ENCODE results near the gene EREG.

Gene EREG

DNA sequence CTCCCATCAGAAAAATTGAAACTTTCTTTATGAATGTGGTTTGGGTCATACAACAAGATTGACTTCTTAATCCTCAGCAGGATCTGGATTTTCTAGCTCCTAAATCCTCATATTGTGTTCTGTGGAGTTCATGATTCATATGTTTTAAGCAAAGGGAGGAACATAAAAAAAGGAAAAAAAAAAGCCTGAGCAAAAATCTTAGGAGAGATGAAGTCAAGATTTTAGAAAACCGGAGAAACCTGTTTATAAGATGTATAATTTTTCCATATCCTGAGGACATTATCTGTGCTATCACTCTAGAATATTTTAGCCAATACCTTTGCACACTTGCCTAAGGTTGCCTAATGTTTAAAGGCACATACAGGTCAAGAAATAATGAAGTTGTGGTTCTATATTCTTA lies 7.0 kb upstream of the EREG start:
- no peak for DNase-seq (ENCODE audit: low read depth)
- no peak for TF ChIP-seq MYC (IDR thresholded peaks at IDR 0.05; ENCODE audit: low read depth, low read length)
- no peak for TF ChIP-seq POLR2A (IDR thresholded peaks at IDR 0.05; ENCODE audit: extremely low read depth, insufficient read length)
- TF ChIP-seq, protein P1, sequence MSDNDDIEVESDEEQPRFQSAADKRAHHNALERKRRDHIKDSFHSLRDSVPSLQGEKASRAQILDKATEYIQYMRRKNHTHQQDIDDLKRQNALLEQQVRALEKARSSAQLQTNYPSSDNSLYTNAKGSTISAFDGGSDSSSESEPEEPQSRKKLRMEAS (IDR thresholded peaks at IDR 0.05; ENCODE audit: low read depth, low read length) = no peak
- TF ChIP-seq, protein P2, sequence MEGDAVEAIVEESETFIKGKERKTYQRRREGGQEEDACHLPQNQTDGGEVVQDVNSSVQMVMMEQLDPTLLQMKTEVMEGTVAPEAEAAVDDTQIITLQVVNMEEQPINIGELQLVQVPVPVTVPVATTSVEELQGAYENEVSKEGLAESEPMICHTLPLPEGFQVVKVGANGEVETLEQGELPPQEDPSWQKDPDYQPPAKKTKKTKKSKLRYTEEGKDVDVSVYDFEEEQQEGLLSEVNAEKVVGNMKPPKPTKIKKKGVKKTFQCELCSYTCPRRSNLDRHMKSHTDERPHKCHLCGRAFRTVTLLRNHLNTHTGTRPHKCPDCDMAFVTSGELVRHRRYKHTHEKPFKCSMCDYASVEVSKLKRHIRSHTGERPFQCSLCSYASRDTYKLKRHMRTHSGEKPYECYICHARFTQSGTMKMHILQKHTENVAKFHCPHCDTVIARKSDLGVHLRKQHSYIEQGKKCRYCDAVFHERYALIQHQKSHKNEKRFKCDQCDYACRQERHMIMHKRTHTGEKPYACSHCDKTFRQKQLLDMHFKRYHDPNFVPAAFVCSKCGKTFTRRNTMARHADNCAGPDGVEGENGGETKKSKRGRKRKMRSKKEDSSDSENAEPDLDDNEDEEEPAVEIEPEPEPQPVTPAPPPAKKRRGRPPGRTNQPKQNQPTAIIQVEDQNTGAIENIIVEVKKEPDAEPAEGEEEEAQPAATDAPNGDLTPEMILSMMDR (IDR thresholded peaks at IDR 0.05; ENCODE audit: low read depth, low read length) = no peak
- H3K4me3 ChIP-seq (ENCODE audit: low read depth, low read length) = no peak overlapping the region

DNA sequence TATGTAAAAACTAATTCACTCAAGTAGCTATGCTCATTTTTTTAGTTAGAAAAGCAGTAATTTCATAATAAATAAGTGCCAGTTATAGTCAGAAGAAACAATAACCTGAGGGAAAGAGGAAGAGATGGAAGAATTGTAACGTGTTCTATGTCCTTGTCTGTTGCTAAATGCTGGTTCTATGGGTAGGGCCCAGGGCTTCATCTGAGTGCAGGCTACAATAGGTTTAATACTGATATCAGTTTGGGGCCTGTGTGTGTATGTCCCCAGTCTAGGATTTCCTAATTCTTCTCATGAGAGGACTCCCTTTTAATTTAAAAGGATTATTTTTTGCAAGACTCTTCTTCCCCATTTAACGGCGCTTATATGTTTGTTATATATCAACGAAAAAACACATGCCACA lies 3.3 kb upstream of the EREG start:
- no peak overlapping the region for H3K4me3 ChIP-seq (ENCODE audit: low read depth, low read length)
- TF ChIP-seq, protein P1 (IDR thresholded peaks at IDR 0.05; ENCODE audit: low read depth, low read length) = no peak
- TF ChIP-seq, protein P2 (IDR thresholded peaks at IDR 0.05; ENCODE audit: low read depth, low read length) = no peak
- TF ChIP-seq MYC (IDR thresholded peaks at IDR 0.05; ENCODE audit: low read depth, low read length) (no peak), POLR2A (IDR thresholded peaks at IDR 0.05; ENCODE audit: extremely low read depth, insufficient read length) (no peak)
- no peak for DNase-seq (ENCODE audit: low read depth)

DNA sequence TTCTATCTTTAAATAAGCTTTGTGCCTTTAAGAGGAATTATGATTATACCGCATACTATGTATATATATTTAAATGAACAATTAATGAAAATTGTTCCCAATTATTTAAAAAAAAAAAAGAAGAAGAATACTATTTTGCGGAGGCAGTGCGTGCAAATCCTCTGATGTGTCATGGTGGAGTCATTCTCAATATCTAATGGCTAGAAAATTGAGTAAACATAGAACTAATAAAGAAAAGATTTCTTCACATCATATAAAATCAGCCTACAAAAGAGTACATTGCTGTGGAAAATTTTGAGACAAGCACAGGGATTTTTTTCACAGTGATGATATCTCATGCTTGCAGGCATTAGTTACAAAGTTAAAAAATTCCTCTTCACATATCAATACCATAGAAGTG lies 2.6 kb upstream of the EREG start:
- no peak for DNase-seq (ENCODE audit: low read depth)
- no peak overlapping the region for H3K4me3 ChIP-seq (ENCODE audit: low read depth, low read length)
- TF ChIP-seq, protein P1 (IDR thresholded peaks at IDR 0.05; ENCODE audit: low read depth, low read length) = no peak
- TF ChIP-seq, protein P2 (IDR thresholded peaks at IDR 0.05; ENCODE audit: low read depth, low read length) = no peak
- TF ChIP-seq MYC (IDR thresholded peaks at IDR 0.05; ENCODE audit: low read depth, low read length) = no peak
- no peak for TF ChIP-seq POLR2A (IDR thresholded peaks at IDR 0.05; ENCODE audit: extremely low read depth, insufficient read length)

- no peak for TF ChIP-seq POLR2A (IDR thresholded peaks at IDR 0.05; ENCODE audit: extremely low read depth, insufficient read length)
- TF ChIP-seq MYC (IDR thresholded peaks at IDR 0.05; ENCODE audit: low read depth, low read length) = no peak
- TF ChIP-seq, protein P2 (IDR thresholded peaks at IDR 0.05; ENCODE audit: low read depth, low read length) = no peak
- no peak for DNase-seq (ENCODE audit: low read depth)
- no peak overlapping the region for H3K4me3 ChIP-seq (ENCODE audit: low read depth, low read length)
Measured at GRCh38 chr4:74364256-74364651, 691 bp upstream of the EREG start.

DNA sequence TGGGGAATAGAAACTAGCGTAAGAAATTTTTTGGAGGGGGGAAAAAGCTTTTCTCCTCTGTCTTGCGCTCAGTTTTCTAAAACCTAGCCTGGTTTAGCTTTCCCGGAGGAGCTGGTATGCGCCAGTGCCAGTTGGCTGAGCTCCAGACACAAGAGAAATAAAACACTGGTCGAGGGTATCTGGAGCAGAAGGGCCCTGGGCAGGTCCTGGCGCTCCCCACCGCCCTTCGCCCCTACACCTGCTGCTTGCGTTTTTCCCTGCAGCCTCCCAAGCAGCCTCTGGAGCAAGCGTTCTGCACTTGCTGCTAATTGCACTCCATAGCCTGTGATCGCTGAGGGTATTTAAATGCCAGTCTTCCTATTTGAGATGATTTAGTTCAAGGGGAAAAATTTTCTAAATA lies 816 bp downstream of the EREG start:
- no peak for DNase-seq (ENCODE audit: low read depth)
- no peak overlapping the region for H3K4me3 ChIP-seq (ENCODE audit: low read depth, low read length)
- no peak for TF ChIP-seq MYC (IDR thresholded peaks at IDR 0.05; ENCODE audit: low read depth, low read length)

GRCh38 chr4:74366367-74366911 lies 1.5 kb downstream of the EREG start:
- DNase-seq (ENCODE audit: low read depth) = no peak
- no peak overlapping the region for H3K4me3 ChIP-seq (ENCODE audit: low read depth, low read length)
- no peak for TF ChIP-seq POLR2A (IDR thresholded peaks at IDR 0.05; ENCODE audit: extremely low read depth, insufficient read length)
- no peak for TF ChIP-seq MYC (IDR thresholded peaks at IDR 0.05; ENCODE audit: low read depth, low read length)
- TF ChIP-seq, protein P2 (IDR thresholded peaks at IDR 0.05; ENCODE audit: low read depth, low read length) = no peak
- TF ChIP-seq, protein P1 (IDR thresholded peaks at IDR 0.05; ENCODE audit: low read depth, low read length) = no peak

Data from NB4 (cell line).